ENCODE data around the gene CD99L2.

The CD99L2 gene

DNA sequence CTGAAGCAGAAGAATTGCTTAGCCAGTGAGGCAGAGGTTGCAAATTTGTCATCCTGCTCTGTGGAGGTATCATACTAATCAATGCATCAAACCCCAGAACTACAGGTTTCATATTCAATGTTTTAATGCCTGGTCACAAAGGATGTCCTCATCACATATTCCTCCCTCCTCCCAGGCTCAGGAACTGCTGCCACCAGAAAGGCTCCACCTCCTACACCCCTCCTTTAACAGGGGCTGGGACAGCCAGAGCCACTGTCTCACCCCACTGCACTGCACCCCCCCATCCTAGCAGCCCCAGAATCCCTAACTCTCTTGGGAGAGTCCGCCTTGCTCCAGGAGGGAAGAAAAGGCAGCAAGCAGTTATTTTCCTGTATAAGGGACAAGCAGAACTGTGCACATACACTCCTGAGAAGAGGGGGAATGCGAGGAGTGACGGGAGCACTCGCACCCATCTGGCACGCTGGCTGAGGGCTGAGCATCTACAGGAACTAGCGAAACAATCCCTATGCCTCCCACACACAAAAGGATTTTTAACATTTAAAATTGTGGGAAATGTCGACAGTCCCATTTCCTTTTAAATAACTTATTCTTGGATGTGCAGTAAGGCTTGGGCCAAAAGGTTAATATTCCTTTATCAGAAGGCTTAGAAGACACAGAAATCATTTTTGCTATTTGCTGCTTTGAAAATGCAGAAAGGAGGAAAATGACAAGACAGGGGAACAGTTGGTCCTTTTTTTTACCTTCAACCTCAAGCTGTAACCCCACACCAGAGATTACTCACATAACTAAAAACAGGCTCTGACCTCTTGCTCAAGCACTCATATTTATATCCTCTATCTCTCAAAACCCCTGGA lies 27.8 kb downstream of the CD99L2 start:
- no peak for TF ChIP-seq POLR2AphosphoS5 (IDR thresholded peaks at IDR 0.05; ENCODE audit: low read depth, low read length)
- TF ChIP-seq, protein P1, sequence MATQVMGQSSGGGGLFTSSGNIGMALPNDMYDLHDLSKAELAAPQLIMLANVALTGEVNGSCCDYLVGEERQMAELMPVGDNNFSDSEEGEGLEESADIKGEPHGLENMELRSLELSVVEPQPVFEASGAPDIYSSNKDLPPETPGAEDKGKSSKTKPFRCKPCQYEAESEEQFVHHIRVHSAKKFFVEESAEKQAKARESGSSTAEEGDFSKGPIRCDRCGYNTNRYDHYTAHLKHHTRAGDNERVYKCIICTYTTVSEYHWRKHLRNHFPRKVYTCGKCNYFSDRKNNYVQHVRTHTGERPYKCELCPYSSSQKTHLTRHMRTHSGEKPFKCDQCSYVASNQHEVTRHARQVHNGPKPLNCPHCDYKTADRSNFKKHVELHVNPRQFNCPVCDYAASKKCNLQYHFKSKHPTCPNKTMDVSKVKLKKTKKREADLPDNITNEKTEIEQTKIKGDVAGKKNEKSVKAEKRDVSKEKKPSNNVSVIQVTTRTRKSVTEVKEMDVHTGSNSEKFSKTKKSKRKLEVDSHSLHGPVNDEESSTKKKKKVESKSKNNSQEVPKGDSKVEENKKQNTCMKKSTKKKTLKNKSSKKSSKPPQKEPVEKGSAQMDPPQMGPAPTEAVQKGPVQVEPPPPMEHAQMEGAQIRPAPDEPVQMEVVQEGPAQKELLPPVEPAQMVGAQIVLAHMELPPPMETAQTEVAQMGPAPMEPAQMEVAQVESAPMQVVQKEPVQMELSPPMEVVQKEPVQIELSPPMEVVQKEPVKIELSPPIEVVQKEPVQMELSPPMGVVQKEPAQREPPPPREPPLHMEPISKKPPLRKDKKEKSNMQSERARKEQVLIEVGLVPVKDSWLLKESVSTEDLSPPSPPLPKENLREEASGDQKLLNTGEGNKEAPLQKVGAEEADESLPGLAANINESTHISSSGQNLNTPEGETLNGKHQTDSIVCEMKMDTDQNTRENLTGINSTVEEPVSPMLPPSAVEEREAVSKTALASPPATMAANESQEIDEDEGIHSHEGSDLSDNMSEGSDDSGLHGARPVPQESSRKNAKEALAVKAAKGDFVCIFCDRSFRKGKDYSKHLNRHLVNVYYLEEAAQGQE (IDR thresholded peaks at IDR 0.05; ENCODE audit: insufficient read depth in 1 of 2, low read depth in 2 of 2, low read length in 2 of 2): no peak
- TF ChIP-seq FOXP2 (optimal IDR thresholded peaks at IDR 0.05; ENCODE audit: borderline replicate concordance, extremely low read depth, extremely low read length, insufficient read depth): no peak
- no peak for TF ChIP-seq SIN3A (IDR thresholded peaks at IDR 0.05; ENCODE audit: borderline replicate concordance, insufficient read depth, low read length)
- no peak for TF ChIP-seq TAF1 (IDR thresholded peaks at IDR 0.05; ENCODE audit: borderline replicate concordance, insufficient read depth, low read length)

DNA sequence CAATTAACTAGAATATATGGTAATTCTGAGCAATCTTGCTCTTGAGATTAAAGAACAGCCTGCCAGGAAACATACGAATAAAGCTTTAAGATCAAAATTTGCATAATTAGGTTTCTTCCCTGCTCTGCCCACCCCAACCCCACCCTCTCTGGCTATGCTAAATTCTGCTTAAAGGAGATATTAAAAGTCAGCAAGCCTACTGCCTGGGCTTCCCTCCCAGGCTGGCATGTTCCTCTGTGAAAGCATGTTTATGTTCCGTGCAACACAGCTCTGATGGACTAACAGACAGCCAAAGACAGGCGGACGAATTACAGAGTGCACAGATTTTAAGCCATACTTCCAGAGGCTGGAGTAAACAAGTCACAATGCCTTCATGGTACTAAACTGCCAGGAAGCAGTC lies 28.4 kb downstream of the CD99L2 start:
- no peak for TF ChIP-seq TAF1 (IDR thresholded peaks at IDR 0.05; ENCODE audit: borderline replicate concordance, insufficient read depth, low read length)
- no peak for TF ChIP-seq SIN3A (IDR thresholded peaks at IDR 0.05; ENCODE audit: borderline replicate concordance, insufficient read depth, low read length)
- no peak for TF ChIP-seq POLR2AphosphoS5 (IDR thresholded peaks at IDR 0.05; ENCODE audit: low read depth, low read length)
- no peak for TF ChIP-seq FOXP2 (optimal IDR thresholded peaks at IDR 0.05; ENCODE audit: borderline replicate concordance, extremely low read depth, extremely low read length, insufficient read depth)
- TF ChIP-seq, protein P1 (IDR thresholded peaks at IDR 0.05; ENCODE audit: insufficient read depth in 1 of 2, low read depth in 2 of 2, low read length in 2 of 2): no peak

DNA sequence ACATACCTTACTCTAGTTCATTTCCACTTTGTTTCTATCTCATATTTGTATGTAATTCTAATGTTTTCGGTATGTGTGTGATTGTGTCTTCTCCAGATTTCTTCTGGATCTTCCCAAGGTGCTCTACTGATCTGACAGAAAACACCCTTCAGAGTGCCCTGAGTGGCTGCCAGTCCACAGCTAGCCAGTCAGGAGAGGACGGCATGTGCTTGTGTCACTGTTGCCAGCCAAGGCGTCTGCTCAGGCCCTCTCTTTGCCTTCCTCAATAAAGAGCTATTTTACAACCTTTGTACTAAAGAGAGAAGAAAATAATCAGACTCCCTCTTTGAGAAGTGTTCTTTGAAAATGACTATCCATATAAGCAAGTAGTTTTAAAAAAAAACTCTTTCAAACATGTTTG lies 29.0 kb downstream of the CD99L2 start:
- TF ChIP-seq FOXP2 (optimal IDR thresholded peaks at IDR 0.05; ENCODE audit: borderline replicate concordance, extremely low read depth, extremely low read length, insufficient read depth): no peak
- TF ChIP-seq POLR2AphosphoS5 (IDR thresholded peaks at IDR 0.05; ENCODE audit: low read depth, low read length): no peak
- TF ChIP-seq TAF1 (IDR thresholded peaks at IDR 0.05; ENCODE audit: borderline replicate concordance, insufficient read depth, low read length): no peak
- TF ChIP-seq, protein P1 (IDR thresholded peaks at IDR 0.05; ENCODE audit: insufficient read depth in 1 of 2, low read depth in 2 of 2, low read length in 2 of 2): no peak
- TF ChIP-seq SIN3A (IDR thresholded peaks at IDR 0.05; ENCODE audit: borderline replicate concordance, insufficient read depth, low read length): no peak

DNA sequence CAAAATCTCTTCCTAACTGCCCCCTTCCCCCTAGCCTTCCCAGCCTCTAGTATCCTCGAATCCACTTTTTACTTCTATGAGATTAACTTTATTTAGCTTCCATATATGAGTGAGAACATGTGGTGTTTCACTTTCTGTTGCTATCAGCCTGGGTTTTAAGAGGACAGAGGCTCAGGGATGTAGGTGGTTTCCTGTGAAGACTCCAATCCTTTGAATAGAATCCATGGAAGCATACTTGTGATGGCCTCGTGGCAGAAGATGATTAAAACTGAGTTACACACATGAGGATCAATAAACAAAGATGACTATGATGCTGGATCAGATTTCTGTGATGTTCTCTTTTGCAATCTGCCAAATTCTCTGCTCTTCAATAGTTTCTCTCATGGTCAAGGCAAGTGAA lies 29.8 kb downstream of the CD99L2 start:
- TF ChIP-seq TAF1 (IDR thresholded peaks at IDR 0.05; ENCODE audit: borderline replicate concordance, insufficient read depth, low read length) (no peak), SIN3A (IDR thresholded peaks at IDR 0.05; ENCODE audit: borderline replicate concordance, insufficient read depth, low read length) (no peak), FOXP2 (optimal IDR thresholded peaks at IDR 0.05; ENCODE audit: borderline replicate concordance, extremely low read depth, extremely low read length, insufficient read depth) (no peak), POLR2AphosphoS5 (IDR thresholded peaks at IDR 0.05; ENCODE audit: low read depth, low read length) (no peak)
- TF ChIP-seq, protein P1 (IDR thresholded peaks at IDR 0.05; ENCODE audit: insufficient read depth in 1 of 2, low read depth in 2 of 2, low read length in 2 of 2): no peak
